ENCODE results near the gene LRRC73.

DNA sequence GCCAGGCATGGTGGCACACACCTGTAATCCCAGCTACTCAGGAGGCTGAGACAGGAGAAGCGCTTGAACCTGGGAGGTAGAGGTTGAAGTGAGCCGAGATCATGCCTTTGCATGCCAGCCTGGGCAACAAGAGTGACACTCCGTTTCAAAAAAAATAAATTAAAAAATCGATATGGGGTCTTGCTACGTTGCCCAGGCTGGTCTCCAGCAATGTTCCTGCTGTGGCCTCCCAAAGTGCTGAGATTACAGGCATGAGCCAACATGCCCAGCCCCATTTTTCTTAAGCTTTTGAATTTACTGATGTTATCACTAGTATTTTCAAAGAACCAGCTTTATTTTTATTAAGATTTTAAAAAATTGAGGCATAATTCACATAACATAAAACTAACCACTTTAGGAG, 30.4 kb upstream of the LRRC73 start:
- TF ChIP-seq EZH2 (IDR thresholded peaks at IDR 0.05; ENCODE audit: borderline replicate concordance, low read depth, low read length, severe bottlenecking), result no peak
- TF ChIP-seq, protein P1, sequence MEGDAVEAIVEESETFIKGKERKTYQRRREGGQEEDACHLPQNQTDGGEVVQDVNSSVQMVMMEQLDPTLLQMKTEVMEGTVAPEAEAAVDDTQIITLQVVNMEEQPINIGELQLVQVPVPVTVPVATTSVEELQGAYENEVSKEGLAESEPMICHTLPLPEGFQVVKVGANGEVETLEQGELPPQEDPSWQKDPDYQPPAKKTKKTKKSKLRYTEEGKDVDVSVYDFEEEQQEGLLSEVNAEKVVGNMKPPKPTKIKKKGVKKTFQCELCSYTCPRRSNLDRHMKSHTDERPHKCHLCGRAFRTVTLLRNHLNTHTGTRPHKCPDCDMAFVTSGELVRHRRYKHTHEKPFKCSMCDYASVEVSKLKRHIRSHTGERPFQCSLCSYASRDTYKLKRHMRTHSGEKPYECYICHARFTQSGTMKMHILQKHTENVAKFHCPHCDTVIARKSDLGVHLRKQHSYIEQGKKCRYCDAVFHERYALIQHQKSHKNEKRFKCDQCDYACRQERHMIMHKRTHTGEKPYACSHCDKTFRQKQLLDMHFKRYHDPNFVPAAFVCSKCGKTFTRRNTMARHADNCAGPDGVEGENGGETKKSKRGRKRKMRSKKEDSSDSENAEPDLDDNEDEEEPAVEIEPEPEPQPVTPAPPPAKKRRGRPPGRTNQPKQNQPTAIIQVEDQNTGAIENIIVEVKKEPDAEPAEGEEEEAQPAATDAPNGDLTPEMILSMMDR (IDR thresholded peaks at IDR 0.05; ENCODE audit: borderline replicate concordance, extremely low read depth, low read length, poor library complexity, severe bottlenecking), result no peak
